ENCODE measurements around the gene NUDT12.

NUDT12 gene

DNA sequence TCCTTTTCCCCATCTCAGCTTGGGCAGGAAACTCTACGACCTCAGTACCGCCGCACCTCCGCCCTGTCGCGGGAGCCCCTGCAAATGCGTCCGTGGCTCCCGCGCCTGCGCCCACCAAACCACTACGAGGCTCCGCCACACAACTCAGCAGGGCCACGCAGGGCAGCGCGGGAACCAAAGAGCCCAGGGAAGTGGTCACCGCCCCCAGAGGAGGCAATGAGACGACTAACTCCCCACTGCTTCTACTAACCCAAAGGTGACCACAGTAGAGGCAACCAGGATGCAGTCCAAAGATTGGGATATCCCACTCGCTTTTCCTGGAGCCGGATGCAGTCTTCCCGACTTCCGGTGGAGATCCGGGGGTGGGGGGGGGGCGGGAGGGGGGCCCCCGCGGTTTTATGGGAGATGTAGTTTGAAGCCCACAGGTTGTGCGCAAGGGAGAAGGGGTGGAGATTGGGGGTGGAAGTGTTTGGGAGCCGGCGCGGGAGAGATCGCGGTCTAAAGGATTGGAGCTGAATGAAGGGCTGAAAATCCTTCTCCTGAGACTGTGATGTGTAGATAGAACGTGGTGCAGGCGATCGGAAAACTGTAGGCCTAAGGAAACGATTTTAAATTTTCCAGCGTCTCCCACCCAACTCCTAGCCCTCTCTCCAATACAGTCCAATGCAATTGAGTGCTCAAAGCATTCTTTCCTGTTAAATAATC is at the start of gene NUDT12:
Gene NUDT12, minus strand, starts transcription at position 337 of the 705 bp plus-strand sequence. CDS start 2,541 bp downstream, outside the sequence.
- Histone ChIP-seq H3K27me3 (ENCODE audit: insufficient read depth, low read length) (no peaks in the 10 kb centered on the region), H2AFZ (ENCODE audit: low read length, unreplicated experiment) (peak within 1 kb of the TSS; percentile 99), H3K79me2 (ENCODE audit: control insufficient read depth, insufficient read depth, low read length, unreplicated experiment) (peaks cover 12% of the 10 kb centered on the region), H3K4me3 (ENCODE audit: low read depth, low read length) (peak within 1 kb of the TSS; percentile 91), H3K4me1 (ENCODE audit: control insufficient read depth, insufficient read depth, low read length, unreplicated experiment) (peaks cover 9% of the 10 kb centered on the region), H3K36me3 (ENCODE audit: insufficient read depth, low read length) (no peaks in the 10 kb centered on the region), H3K27ac (ENCODE audit: low read depth, low read length) (peak within 1 kb of the TSS; percentile 75)

DNA sequence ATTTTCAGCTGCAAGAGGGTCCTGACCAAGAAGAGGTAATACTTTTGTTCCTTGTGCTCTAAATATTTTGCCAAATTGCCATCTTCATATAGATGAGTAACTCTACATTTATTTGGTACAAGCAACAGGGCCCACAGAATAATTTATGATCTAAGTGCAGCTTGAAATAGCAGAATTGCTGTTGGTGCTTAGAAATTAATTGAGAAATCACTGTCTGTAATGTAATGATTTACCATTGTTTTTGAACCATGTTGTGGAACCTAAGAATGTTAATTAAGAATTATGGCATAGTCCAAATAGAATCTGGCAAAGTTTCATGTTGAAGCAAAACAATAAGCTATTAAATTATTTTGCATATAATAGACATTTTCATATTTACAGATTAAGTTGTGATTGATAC is 44.8 kb upstream of the NUDT12 start:
- no peak overlapping the region for H3K4me3 ChIP-seq (ENCODE audit: low read depth, low read length)
- H3K27me3 ChIP-seq (ENCODE audit: insufficient read depth, low read length): no peaks in the 10 kb centered on the region
- H3K27ac ChIP-seq (ENCODE audit: low read depth, low read length): no peak overlapping the region
- no peak overlapping the region for H2AFZ ChIP-seq (ENCODE audit: low read length, unreplicated experiment)
- H3K4me1 ChIP-seq (ENCODE audit: control insufficient read depth, insufficient read depth, low read length, unreplicated experiment): no peaks in the 10 kb centered on the region
- H3K79me2 ChIP-seq (ENCODE audit: control insufficient read depth, insufficient read depth, low read length, unreplicated experiment): no peaks in the 10 kb centered on the region
- H3K36me3 ChIP-seq (ENCODE audit: insufficient read depth, low read length): no peaks in the 10 kb centered on the region

DNA sequence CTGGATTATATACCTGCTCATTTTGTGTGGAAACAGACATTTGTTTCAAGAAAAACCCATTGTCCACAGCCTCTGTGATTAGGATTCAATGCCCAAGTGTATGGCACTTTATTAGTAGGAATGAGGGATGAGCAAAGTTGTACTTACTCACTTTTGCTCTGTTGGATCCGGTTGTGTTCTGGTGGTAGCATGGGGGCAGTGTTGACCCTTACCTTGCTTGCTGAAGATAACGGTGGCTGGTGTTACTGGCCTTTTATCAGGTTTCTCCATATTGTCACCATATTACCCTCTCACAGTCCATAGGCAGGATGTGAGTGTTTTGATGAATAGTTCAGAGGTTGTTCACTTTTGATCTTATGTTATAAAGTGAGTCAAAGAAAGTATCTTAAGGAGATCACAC is 42.7 kb upstream of the NUDT12 start:
- Histone ChIP-seq H3K27ac (ENCODE audit: low read depth, low read length) (no peak overlapping the region), H3K79me2 (ENCODE audit: control insufficient read depth, insufficient read depth, low read length, unreplicated experiment) (no peaks in the 10 kb centered on the region), H2AFZ (ENCODE audit: low read length, unreplicated experiment) (no peak overlapping the region), H3K4me1 (ENCODE audit: control insufficient read depth, insufficient read depth, low read length, unreplicated experiment) (peaks cover 3% of the 10 kb centered on the region), H3K36me3 (ENCODE audit: insufficient read depth, low read length) (no peaks in the 10 kb centered on the region), H3K4me3 (ENCODE audit: low read depth, low read length) (no peak overlapping the region), H3K27me3 (ENCODE audit: insufficient read depth, low read length) (no peaks in the 10 kb centered on the region)

DNA sequence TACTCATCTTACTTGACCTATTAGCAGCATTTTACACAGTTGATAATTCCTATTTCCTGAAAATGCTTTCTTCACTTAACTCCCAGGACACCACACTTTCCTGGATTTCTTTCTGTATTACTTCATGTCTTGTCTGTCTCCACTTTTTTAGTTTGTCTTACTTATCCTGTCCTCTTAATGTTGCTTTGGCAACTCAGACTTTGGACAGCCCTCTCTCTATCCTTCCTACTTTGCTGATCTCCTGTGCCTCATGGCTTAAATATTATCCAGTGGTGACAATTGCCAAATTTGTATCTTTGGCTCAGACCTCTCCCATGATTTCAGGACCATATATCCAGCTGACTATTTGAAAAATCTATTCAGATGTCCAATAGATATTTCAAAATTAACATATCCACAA is 39.8 kb upstream of the NUDT12 start:
- H2AFZ ChIP-seq (ENCODE audit: low read length, unreplicated experiment): no peak overlapping the region

DNA sequence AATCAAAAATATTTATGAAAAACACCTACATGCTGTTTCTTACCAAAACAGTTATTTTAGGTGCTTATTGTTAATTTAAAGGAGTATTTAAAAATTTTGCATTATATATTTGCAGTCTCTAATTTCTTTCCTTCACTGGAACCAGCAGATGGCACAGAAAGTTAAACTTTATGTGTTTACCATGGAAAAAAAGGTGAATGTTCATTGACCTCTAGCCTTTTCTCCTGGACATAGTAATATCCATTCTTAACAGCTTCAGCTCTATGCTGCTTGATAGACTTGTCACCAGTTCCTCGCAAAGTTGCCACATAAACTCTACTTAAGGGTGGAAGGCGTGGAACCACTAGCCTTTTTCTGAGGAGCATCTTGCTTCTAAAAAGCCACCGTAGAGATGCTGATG is 38.7 kb upstream of the NUDT12 start:
- no peak overlapping the region for H2AFZ ChIP-seq (ENCODE audit: low read length, unreplicated experiment)
- H3K36me3 ChIP-seq (ENCODE audit: insufficient read depth, low read length): no peaks in the 10 kb centered on the region
- H3K79me2 ChIP-seq (ENCODE audit: control insufficient read depth, insufficient read depth, low read length, unreplicated experiment): no peaks in the 10 kb centered on the region
- H3K27ac ChIP-seq (ENCODE audit: low read depth, low read length): no peak overlapping the region
- no peaks in the 10 kb centered on the region for H3K27me3 ChIP-seq (ENCODE audit: insufficient read depth, low read length)
- H3K4me3 ChIP-seq (ENCODE audit: low read depth, low read length): no peak overlapping the region
- H3K4me1 ChIP-seq (ENCODE audit: control insufficient read depth, insufficient read depth, low read length, unreplicated experiment): peaks cover 6% of the 10 kb centered on the region

More for the DNA sequence above, 39.8 kb upstream of the NUDT12 start:
- H3K79me2 ChIP-seq (ENCODE audit: control insufficient read depth, insufficient read depth, low read length, unreplicated experiment): no peaks in the 10 kb centered on the region
- H3K27ac ChIP-seq (ENCODE audit: low read depth, low read length): no peak overlapping the region
- H3K4me1 ChIP-seq (ENCODE audit: control insufficient read depth, insufficient read depth, low read length, unreplicated experiment): peaks cover 6% of the 10 kb centered on the region
- H3K27me3 ChIP-seq (ENCODE audit: insufficient read depth, low read length): no peaks in the 10 kb centered on the region
- H3K36me3 ChIP-seq (ENCODE audit: insufficient read depth, low read length): no peaks in the 10 kb centered on the region
- H3K4me3 ChIP-seq (ENCODE audit: low read depth, low read length): no peak overlapping the region

DNA sequence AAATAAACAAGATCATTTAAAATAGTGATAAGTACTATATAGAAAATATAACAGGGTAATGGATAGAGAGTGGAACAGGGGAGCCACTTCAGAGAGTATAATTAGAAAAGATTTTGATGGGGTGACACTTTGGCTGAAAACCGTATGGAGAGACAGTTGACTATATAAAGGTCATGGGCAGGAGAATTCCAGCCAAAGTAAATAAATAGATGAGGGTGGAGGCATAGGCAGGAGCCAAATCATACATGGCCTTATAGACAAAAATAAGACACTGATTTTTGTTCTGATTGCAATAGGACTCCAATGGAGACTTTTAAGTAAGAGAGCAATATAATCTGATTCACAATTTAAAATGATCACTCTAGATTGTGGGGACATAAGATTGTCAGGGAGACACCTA is 37.5 kb upstream of the NUDT12 start:
- H3K4me1 ChIP-seq (ENCODE audit: control insufficient read depth, insufficient read depth, low read length, unreplicated experiment): peaks cover 6% of the 10 kb centered on the region
- H3K79me2 ChIP-seq (ENCODE audit: control insufficient read depth, insufficient read depth, low read length, unreplicated experiment): no peaks in the 10 kb centered on the region
- no peak overlapping the region for H2AFZ ChIP-seq (ENCODE audit: low read length, unreplicated experiment)
- no peaks in the 10 kb centered on the region for H3K27me3 ChIP-seq (ENCODE audit: insufficient read depth, low read length)
- no peak overlapping the region for H3K27ac ChIP-seq (ENCODE audit: low read depth, low read length)
- no peak overlapping the region for H3K4me3 ChIP-seq (ENCODE audit: low read depth, low read length)
- H3K36me3 ChIP-seq (ENCODE audit: insufficient read depth, low read length): no peaks in the 10 kb centered on the region

DNA sequence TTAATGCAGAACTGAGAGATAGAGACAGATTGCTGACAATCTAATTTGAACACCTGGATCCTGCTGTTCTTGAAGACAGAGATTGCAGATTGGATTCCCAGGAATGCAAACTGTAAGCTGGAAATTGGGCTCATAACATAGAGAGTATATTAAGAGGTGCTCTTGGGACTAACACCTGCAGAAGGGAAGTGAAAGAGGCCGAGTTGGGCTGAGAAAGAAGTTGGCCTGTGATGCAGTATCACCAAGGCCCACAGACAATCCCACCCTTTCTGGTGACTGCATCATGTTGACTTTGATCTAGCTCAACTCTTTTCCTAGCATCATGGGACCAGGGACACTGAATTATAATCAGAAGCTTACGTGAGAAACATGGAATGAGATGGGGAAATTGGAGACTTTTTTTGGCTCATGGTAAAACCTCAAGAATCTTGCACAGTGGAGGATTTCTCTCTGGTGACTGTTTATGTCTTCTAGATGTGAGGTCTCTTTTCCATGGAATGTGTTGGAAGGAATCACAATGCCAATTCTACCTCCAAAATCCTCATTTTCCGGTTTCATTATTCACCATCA is 36.5 kb upstream of the NUDT12 start:
- H3K4me1 ChIP-seq (ENCODE audit: control insufficient read depth, insufficient read depth, low read length, unreplicated experiment): peaks cover 6% of the 10 kb centered on the region
- H3K27ac ChIP-seq (ENCODE audit: low read depth, low read length): no peak overlapping the region
- no peaks in the 10 kb centered on the region for H3K27me3 ChIP-seq (ENCODE audit: insufficient read depth, low read length)
- no peaks in the 10 kb centered on the region for H3K79me2 ChIP-seq (ENCODE audit: control insufficient read depth, insufficient read depth, low read length, unreplicated experiment)
- no peaks in the 10 kb centered on the region for H3K36me3 ChIP-seq (ENCODE audit: insufficient read depth, low read length)
- H2AFZ ChIP-seq (ENCODE audit: low read length, unreplicated experiment): no peak overlapping the region
- no peak overlapping the region for H3K4me3 ChIP-seq (ENCODE audit: low read depth, low read length)

DNA sequence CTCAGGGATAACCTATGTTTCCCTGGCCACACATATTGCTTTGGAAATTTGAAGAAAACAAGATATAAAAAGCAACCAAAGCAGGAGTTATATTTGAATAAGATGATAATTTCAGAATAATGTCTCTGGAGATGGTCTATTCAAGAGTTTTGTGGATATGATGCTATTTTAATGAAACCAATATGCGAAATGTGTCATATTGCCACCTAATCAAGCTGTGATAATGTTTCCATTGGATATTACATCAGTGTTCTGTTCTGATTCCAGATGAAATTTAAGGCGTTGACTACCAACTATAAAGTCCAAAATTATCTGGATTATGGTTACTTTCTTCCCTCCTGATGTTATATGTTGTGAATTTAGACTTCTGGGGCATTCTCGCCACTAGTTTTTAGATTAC is 27.6 kb upstream of the NUDT12 start:
- Histone ChIP-seq H3K36me3 (ENCODE audit: insufficient read depth, low read length) (no peaks in the 10 kb centered on the region), H3K27me3 (ENCODE audit: insufficient read depth, low read length) (no peaks in the 10 kb centered on the region), H3K4me3 (ENCODE audit: low read depth, low read length) (no peak overlapping the region), H3K4me1 (ENCODE audit: control insufficient read depth, insufficient read depth, low read length, unreplicated experiment) (peaks cover 12% of the 10 kb centered on the region), H3K79me2 (ENCODE audit: control insufficient read depth, insufficient read depth, low read length, unreplicated experiment) (no peaks in the 10 kb centered on the region), H3K27ac (ENCODE audit: low read depth, low read length) (no peak overlapping the region), H2AFZ (ENCODE audit: low read length, unreplicated experiment) (no peak overlapping the region)

DNA sequence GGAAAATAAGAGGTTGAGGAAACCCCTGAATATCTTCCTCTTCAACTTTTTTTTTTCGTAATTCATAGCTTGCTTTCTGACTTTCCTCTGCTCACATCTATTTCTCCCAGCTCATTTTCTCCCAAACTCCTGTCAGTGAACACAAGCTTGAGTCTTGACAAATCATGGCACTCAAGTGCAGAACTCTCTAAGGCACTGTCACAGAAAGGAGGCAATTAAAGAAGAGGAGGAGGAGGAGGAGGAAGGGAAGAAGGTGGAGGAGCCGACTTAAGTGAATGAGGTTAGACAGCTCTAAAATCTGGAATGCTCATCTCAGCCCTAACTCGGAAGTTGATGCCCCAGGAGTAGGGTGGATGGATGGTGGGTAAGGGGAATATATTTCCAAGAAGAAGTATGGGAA is 27.2 kb upstream of the NUDT12 start:
- H3K79me2 ChIP-seq (ENCODE audit: control insufficient read depth, insufficient read depth, low read length, unreplicated experiment): no peaks in the 10 kb centered on the region
- H3K27me3 ChIP-seq (ENCODE audit: insufficient read depth, low read length): no peaks in the 10 kb centered on the region
- H3K4me1 ChIP-seq (ENCODE audit: control insufficient read depth, insufficient read depth, low read length, unreplicated experiment): peaks cover 12% of the 10 kb centered on the region
- peak overlapping the region; percentile 22; the same call in 1 of the 2 replicates for H3K27ac ChIP-seq (ENCODE audit: low read depth, low read length)
- peak overlapping the region; percentile 50 for H2AFZ ChIP-seq (ENCODE audit: low read length, unreplicated experiment)
- H3K4me3 ChIP-seq (ENCODE audit: low read depth, low read length): no peak overlapping the region
- no peaks in the 10 kb centered on the region for H3K36me3 ChIP-seq (ENCODE audit: insufficient read depth, low read length)

DNA sequence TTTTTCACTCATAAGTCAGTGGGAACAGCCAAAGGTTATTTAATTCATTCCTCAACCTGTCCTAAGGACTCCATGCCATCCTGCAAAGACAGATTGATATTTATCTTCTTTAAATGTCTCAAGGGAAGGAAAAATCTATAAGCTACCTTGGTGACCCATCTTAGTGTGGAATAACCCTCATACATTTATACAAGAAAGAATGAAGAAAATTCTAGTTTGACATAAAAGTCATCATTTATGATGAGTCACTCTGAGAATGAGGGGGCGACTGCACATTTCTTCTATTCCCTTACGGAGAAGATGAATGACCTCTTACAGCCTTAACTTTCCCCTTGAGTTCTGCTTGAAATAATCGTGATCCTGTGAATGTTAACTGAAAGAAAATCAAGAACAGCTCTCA is 26.8 kb upstream of the NUDT12 start:
- Histone ChIP-seq H3K27me3 (ENCODE audit: insufficient read depth, low read length) (no peaks in the 10 kb centered on the region), H2AFZ (ENCODE audit: low read length, unreplicated experiment) (peak overlapping the region; percentile 50), H3K36me3 (ENCODE audit: insufficient read depth, low read length) (no peaks in the 10 kb centered on the region), H3K27ac (ENCODE audit: low read depth, low read length) (peak overlapping the region; percentile 22; the same call in 1 of the 2 replicates), H3K79me2 (ENCODE audit: control insufficient read depth, insufficient read depth, low read length, unreplicated experiment) (no peaks in the 10 kb centered on the region), H3K4me3 (ENCODE audit: low read depth, low read length) (no peak overlapping the region), H3K4me1 (ENCODE audit: control insufficient read depth, insufficient read depth, low read length, unreplicated experiment) (peaks cover 12% of the 10 kb centered on the region)

DNA sequence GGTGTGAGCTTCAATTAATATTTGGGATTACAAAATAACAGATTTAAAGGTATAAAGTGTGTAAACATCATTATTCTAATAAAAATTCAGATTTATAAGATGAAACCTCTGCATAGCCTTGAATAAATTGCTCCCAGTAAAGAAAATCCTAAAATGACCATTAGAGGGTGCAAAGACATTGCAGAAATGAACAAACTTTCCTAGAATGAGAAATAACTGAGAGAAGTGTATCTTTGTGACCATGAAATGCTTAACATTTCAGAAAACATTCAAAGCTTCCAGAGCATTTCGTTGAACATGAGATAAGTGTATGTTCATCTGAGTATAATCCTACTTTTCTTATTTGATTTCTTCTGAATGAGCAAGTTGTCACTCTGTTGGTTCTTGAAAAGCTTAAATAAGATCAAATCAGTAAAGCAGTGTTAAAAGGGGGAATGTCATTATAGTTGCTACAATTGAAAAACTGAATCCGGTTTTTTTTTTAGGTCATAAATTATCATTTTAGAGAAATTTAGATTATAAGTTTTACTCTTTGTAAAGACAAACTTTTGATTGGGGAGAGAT is 24.7 kb upstream of the NUDT12 start:
- Histone ChIP-seq H3K4me3 (ENCODE audit: low read depth, low read length) (no peak overlapping the region), H3K27me3 (ENCODE audit: insufficient read depth, low read length) (no peaks in the 10 kb centered on the region), H3K4me1 (ENCODE audit: control insufficient read depth, insufficient read depth, low read length, unreplicated experiment) (peaks cover 12% of the 10 kb centered on the region), H3K27ac (ENCODE audit: low read depth, low read length) (no peak overlapping the region), H3K36me3 (ENCODE audit: insufficient read depth, low read length) (no peaks in the 10 kb centered on the region), H2AFZ (ENCODE audit: low read length, unreplicated experiment) (peak overlapping the region; percentile 61), H3K79me2 (ENCODE audit: control insufficient read depth, insufficient read depth, low read length, unreplicated experiment) (no peaks in the 10 kb centered on the region)

Data from ACC112 (cell line).